Brain microvascular endothelial cell (primary cell): Measurements from ENCODE around the gene RIOK2.

ENCODE experiments used
- DNase-seq: peaks from one replicate; pipeline ENCODE4 v3.0.0-alpha.2; 2020
- H3K27ac ChIP-seq: fragments of 250-450 bp; sonication (Bioruptor Pico); 2 replicates; pipeline ENCODE4 v1.5.1; 2020; ENCODE audit warnings: mild to moderate bottlenecking, moderate library complexity
- H3K27me3 ChIP-seq: fragments of 250-450 bp; sonication (Bioruptor Pico); replicated peaks from 2 replicates; pipeline ENCODE4 v1.5.1; 2020; ENCODE audit warnings: mild to moderate bottlenecking
- H3K36me3 ChIP-seq: fragments of 250-450 bp; sonication (Bioruptor Pico); replicated peaks from 2 replicates; pipeline ENCODE4 v1.5.1; 2020; ENCODE audit warnings: mild to moderate bottlenecking
- H3K4me3 ChIP-seq: 2 replicates; pipeline ENCODE4 v1.5.1; 2011; ENCODE audit warnings: low read depth, mild to moderate bottlenecking, control low read depth, low read length, moderate library complexity
- CTCF ChIP-seq: IDR thresholded peaks from 2 replicates; pipeline ENCODE4 v1.5.1; 2011; ENCODE audit warnings: low read depth, mild to moderate bottlenecking, moderate library complexity, low read length, control low read depth, inconsistent platforms; ENCODE audit errors: missing control alignments
- in situ Hi-C: cut with HindIII; loops from 2 replicates; pipeline ENCODE4 v1.10.0; 2017; ENCODE audit warnings: low sequenced_read_pairs, low pct_ligation_motif_present

Gene RIOK2

GRCh38 chr5:97111004-97111403 lies 72.0 kb downstream of the RIOK2 start:
- no peak overlapping the region for H3K4me3 ChIP-seq
- in situ Hi-C loops = no loop called here
- TF ChIP-seq CTCF = no peak

More at GRCh38 chr5:97111004-97111403, 72.0 kb downstream of the RIOK2 start:
- Histone ChIP-seq H3K27me3 (no peaks in the 10 kb centered on the region), H3K27ac (no peak overlapping the region), H3K36me3 (no peaks in the 10 kb centered on the region)
- no peak for DNase-seq
